ENCODE results near the gene SRSF9. TPM values are rescaled to one million over a fixed set of nuclear protein-coding genes. Genes with fewer than 3 reads are reported as not detected.

SRSF9 gene
- total RNA-seq, 2 donors from 2014 or later = 41.0 to 83.5 TPM

GRCh38 chr12:120504587-120504986 is 35.0 kb upstream of the SRSF9 start:
- no peak overlapping the region for H3K27ac ChIP-seq
- no peaks in the 10 kb centered on the region for H3K4me1 ChIP-seq (ENCODE audit: control insufficient read depth in 1 of 2, low read depth in 2 of 2)
- DNase-seq (ENCODE audit: low spot score) (no peak), ATAC-seq (ENCODE audit: insufficient number of reproducible peaks, low FRiP score, low read depth) (no peak)
- TF ChIP-seq, protein P1, sequence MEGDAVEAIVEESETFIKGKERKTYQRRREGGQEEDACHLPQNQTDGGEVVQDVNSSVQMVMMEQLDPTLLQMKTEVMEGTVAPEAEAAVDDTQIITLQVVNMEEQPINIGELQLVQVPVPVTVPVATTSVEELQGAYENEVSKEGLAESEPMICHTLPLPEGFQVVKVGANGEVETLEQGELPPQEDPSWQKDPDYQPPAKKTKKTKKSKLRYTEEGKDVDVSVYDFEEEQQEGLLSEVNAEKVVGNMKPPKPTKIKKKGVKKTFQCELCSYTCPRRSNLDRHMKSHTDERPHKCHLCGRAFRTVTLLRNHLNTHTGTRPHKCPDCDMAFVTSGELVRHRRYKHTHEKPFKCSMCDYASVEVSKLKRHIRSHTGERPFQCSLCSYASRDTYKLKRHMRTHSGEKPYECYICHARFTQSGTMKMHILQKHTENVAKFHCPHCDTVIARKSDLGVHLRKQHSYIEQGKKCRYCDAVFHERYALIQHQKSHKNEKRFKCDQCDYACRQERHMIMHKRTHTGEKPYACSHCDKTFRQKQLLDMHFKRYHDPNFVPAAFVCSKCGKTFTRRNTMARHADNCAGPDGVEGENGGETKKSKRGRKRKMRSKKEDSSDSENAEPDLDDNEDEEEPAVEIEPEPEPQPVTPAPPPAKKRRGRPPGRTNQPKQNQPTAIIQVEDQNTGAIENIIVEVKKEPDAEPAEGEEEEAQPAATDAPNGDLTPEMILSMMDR (IDR thresholded peaks at IDR 0.05) = no peak
- H3K27me3 ChIP-seq (replicated peaks; ENCODE audit: insufficient read depth) = no peaks in the 10 kb centered on the region
- H3K36me3 ChIP-seq = peaks cover 27% of the 10 kb centered on the region
- H3K4me3 ChIP-seq = no peak overlapping the region
- H3K9me3 ChIP-seq = no peaks in the 10 kb centered on the region

DNA sequence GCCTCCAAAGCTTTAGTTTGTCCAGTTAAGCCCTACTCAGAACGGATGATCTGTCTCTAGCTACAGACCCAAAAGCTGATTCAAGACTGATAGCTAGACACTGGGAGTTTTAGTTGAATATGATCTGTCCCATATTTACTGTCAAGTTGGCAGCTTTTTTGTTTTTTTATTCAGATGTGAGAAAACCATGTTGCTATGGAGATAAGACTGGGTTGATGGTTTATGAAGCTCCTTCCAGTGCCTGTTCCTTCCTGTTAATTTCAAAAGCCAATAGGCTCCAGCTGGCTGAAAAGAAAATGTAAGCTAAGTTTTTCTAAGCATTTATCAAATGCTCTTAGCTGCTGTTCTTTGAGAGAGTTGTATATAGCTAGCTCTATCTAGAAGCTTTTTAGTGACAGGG is 31.0 kb upstream of the SRSF9 start:
- H3K27me3 ChIP-seq (replicated peaks; ENCODE audit: insufficient read depth) = no peaks in the 10 kb centered on the region
- peaks cover 18% of the 10 kb centered on the region for H3K36me3 ChIP-seq
- H3K4me3 ChIP-seq = no peak overlapping the region
- no peak for ATAC-seq (ENCODE audit: insufficient number of reproducible peaks, low FRiP score, low read depth)
- DNase-seq (ENCODE audit: low spot score) = no peak
- TF ChIP-seq, protein P1 (IDR thresholded peaks at IDR 0.05) = no peak
- peaks cover 6 to 20% of the 10 kb centered on the region in 2 donors for H3K4me1 ChIP-seq (ENCODE audit: control insufficient read depth in 1 of 2, low read depth in 2 of 2)
- H3K27ac ChIP-seq = no peak overlapping the region
- no peaks in the 10 kb centered on the region for H3K9me3 ChIP-seq

- no peaks in the 10 kb centered on the region for H3K27me3 ChIP-seq (replicated peaks; ENCODE audit: insufficient read depth)
- no peak overlapping the region for H3K27ac ChIP-seq
- H3K4me3 ChIP-seq = no peak overlapping the region
- H3K4me1 ChIP-seq (ENCODE audit: control insufficient read depth in 1 of 2, low read depth in 2 of 2) = peaks cover 6 to 30% of the 10 kb centered on the region in 2 donors
- H3K36me3 ChIP-seq = peaks cover 12% of the 10 kb centered on the region
- TF ChIP-seq, protein P1 (IDR thresholded peaks at IDR 0.05) = no peak
- DNase-seq (ENCODE audit: low spot score) (no peak), ATAC-seq (ENCODE audit: insufficient number of reproducible peaks, low FRiP score, low read depth) (no peak)
- H3K9me3 ChIP-seq = no peaks in the 10 kb centered on the region
These were observed 29.4 kb upstream of the SRSF9 start for GRCh38 chr12:120498870-120499515.

GRCh38 chr12:120497524-120498150 is 28.1 kb upstream of the SRSF9 start:
- no peaks in the 10 kb centered on the region for H3K27me3 ChIP-seq (replicated peaks; ENCODE audit: insufficient read depth)
- ATAC-seq (ENCODE audit: insufficient number of reproducible peaks, low FRiP score, low read depth) (no peak), DNase-seq (ENCODE audit: low spot score) (no peak)
- peak overlapping the region; percentile 90 for H3K4me3 ChIP-seq
- no peaks in the 10 kb centered on the region for H3K9me3 ChIP-seq
- H3K36me3 ChIP-seq = peaks cover 3% of the 10 kb centered on the region
- peak overlapping the region; percentile 74 to 93 for H3K27ac ChIP-seq
- H3K4me1 ChIP-seq (ENCODE audit: control insufficient read depth in 1 of 2, low read depth in 2 of 2) = peaks cover 6 to 30% of the 10 kb centered on the region in 2 donors
- TF ChIP-seq, protein P1 (IDR thresholded peaks at IDR 0.05) = no peak

DNA sequence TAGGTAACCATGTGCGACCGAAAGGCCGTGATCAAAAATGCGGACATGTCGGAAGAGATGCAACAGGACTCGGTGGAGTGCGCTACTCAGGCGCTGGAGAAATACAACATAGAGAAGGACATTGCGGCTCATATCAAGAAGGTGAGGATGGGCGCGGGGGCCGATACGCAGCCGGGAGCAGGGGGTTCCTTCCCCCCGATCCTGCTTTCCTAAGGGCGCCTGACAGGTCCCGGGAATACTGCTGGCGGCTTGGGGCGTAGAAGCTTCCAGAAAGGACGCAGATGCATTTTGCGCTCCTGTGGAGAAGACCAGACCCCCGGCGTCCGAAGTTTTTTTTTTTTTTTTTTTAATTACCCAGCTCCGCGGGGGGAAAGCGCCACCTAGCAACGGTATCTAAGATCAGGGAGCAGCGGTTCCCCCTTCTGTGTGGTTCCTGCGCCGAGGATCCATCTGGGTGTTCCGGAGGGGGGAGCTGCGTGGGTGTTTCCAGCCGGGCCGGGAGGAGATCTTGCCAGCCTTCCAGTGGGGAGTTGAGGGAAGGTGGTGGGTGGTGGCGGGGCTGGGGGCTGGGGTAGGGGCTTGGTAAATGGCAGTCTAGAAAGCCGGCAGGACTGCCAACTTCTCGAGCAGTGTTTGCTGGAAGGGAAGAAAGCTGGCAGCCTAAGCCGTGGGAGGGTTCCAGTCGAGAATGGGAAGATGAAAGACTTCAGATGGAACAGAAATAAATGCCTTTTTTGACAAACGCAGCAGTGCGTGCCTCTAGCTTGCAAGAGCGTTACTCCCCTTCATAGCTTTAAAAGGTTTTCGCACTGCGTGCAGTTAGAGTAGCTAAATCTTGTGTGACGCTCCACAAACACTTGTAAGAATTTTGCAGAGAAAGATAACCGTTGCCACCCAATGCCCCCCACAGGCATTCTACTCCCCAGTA is 27.1 kb upstream of the SRSF9 start:
- Histone ChIP-seq H3K36me3 (peaks cover 3% of the 10 kb centered on the region), H3K4me3 (peak overlapping the region; percentile 90), H3K27ac (peak overlapping the region; percentile 74 to 93), H3K27me3 (replicated peaks; ENCODE audit: insufficient read depth) (no peaks in the 10 kb centered on the region), H3K4me1 (ENCODE audit: control insufficient read depth in 1 of 2, low read depth in 2 of 2) (peaks cover 6 to 30% of the 10 kb centered on the region in 2 donors), H3K9me3 (no peaks in the 10 kb centered on the region)
- no peak for ATAC-seq (ENCODE audit: insufficient number of reproducible peaks, low FRiP score, low read depth)
- TF ChIP-seq, protein P1 (IDR thresholded peaks at IDR 0.05) = no peak
- DNase-seq (ENCODE audit: low spot score) = peak; percentile 26
